ENCODE results near the gene GCGR. TPM values are rescaled to one million over a fixed set of nuclear protein-coding genes. Genes with fewer than 3 reads are reported as not detected.

The GCGR gene
- total and polyA plus RNA-seq, 2 experiments from 2014 or later, result 0.17 to 0.23 TPM

DNA sequence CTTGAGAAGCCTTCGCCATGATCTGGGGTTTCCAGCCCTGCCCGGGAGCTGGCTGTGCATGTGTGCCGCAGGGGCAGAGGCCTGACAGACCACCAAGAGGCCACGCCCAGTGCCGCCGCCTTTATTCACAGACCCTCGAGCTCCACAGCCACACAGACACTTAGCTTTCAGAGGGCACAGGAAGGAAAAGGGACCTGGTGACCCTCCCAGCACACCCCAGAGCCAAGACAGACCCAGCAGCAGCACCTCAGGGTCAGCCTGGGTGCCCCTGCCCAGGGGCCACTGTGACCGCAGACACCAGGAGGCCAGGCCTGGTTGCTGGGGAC is 18.3 kb downstream of the GCGR start:
- TF ChIP-seq NANOG (IDR thresholded peaks at IDR 0.05; ENCODE audit: borderline replicate concordance) (no peak), ETS1 (IDR thresholded peaks at IDR 0.05) (no peak), ZNF114 (CRISPR knock-in tag; IDR thresholded peaks at IDR 0.05) (no peak), EZH2 (IDR thresholded peaks at IDR 0.05; ENCODE audit: low read depth, unreplicated experiment) (no peak), REST (IDR thresholded peaks at IDR 0.05; ENCODE audit: unreplicated experiment) (no peak), ZNF462 (CRISPR knock-in tag; IDR thresholded peaks at IDR 0.05) (no peak), EZH2phosphoT487 (IDR thresholded peaks at IDR 0.05; ENCODE audit: unreplicated experiment) (no peak), CREB1 (CRISPR knock-in tag; IDR thresholded peaks at IDR 0.05; ENCODE audit: low read depth) (no peak), POLR2AphosphoS5 (IDR thresholded peaks at IDR 0.05; ENCODE audit: low read depth) (no peak), STAT1 (IDR thresholded peaks at IDR 0.05; ENCODE audit: unreplicated experiment) (no peak), ZNF331 (CRISPR knock-in tag; IDR thresholded peaks at IDR 0.05; ENCODE audit: low read depth) (no peak)

More for the DNA sequence above, 18.3 kb downstream of the GCGR start:
- H3F3A ChIP-seq (replicated peaks; ENCODE audit: low read depth), result 0 out of 2 replicates have a peak, but pooled peaks cover 6% of the 10 kb centered on the region
- no peaks in the 10 kb centered on the region for H4K20me1 ChIP-seq (replicated peaks; ENCODE audit: insufficient read depth)
- H2AFZ ChIP-seq, result no peak overlapping the region
- ATAC-seq (no peak), DNase-seq (ENCODE audit: low spot score) (no peak)
- Mint-ChIP-seq H3K36me3 (ENCODE audit: low read depth) (no peaks in the 10 kb centered on the region), H3K4me1 (peaks cover 8% of the 10 kb centered on the region), H3K27ac (no peak overlapping the region), H3K27me3 (ENCODE audit: insufficient read depth, low read depth, poor library complexity) (peaks cover 5% of the 10 kb centered on the region), H3K9me3 (no peaks in the 10 kb centered on the region), H3K4me3 (no peak overlapping the region)
- no peak overlapping the region for H3K4me3 ChIP-seq
- H3K9me2 ChIP-seq (ENCODE audit: insufficient read depth), result no peaks in the 10 kb centered on the region
- H3K36me3 ChIP-seq (ENCODE audit: insufficient read depth), result no peaks in the 10 kb centered on the region
- no peak overlapping the region for H3K4me2 ChIP-seq
- H3K4me1 ChIP-seq (ENCODE audit: insufficient read depth), result peaks cover 5% of the 10 kb centered on the region
- no peaks in the 10 kb centered on the region for H3K79me2 ChIP-seq (replicated peaks; ENCODE audit: insufficient read depth)
- H3K27ac ChIP-seq (ENCODE audit: low read depth), result no peak overlapping the region
- no peaks in the 10 kb centered on the region for H3K27me3 ChIP-seq (ENCODE audit: insufficient read depth)

Data from GM23338 (cell line).